Kidney tubule cell (primary cell): Measurements from ENCODE around the gene TUBA8.
"Not testable (repeated sequence)": the region's sequence is repeated elsewhere in the genome, so short reads cannot be mapped to it uniquely, and the experiment has no call there.

Experiments
- DNase-seq: peaks from one replicate; pipeline ENCODE4 v3.0.0-alpha.2; 2018; ENCODE audit warnings: low spot score

Gene TUBA8

GRCh38 chr22:18130699-18131429 lies 20.3 kb downstream of the TUBA8 start:
- no peak for DNase-seq

GRCh38 chr22:18133452-18133851 lies 22.8 kb downstream of the TUBA8 start:
- no peak for DNase-seq

- DNase-seq: no peak
Measured at GRCh38 chr22:18136563-18137320, 26.1 kb downstream of the TUBA8 start.

GRCh38 chr22:18141004-18141403 lies 30.4 kb downstream of the TUBA8 start:
- DNase-seq: not testable (repeated sequence)

- DNase-seq: no peak
Measured at GRCh38 chr22:18144105-18144504, 33.5 kb downstream of the TUBA8 start.

- no peak for DNase-seq
Measured at GRCh38 chr22:18145676-18146388, 35.2 kb downstream of the TUBA8 start.

- DNase-seq: no peak
Measured at GRCh38 chr22:18146389-18146753, 35.8 kb downstream of the TUBA8 start.

GRCh38 chr22:18147791-18148190 lies 37.2 kb downstream of the TUBA8 start:
- no peak for DNase-seq

GRCh38 chr22:18148293-18148965 lies 37.8 kb downstream of the TUBA8 start:
- DNase-seq: no peak

- no peak for DNase-seq
Measured at GRCh38 chr22:18152519-18152918, 41.9 kb downstream of the TUBA8 start.

- no peak for DNase-seq
Measured at GRCh38 chr22:18154821-18155390, 44.3 kb downstream of the TUBA8 start.

GRCh38 chr22:18155546-18155945 lies 44.9 kb downstream of the TUBA8 start:
- DNase-seq: not testable (repeated sequence)

GRCh38 chr22:18156878-18157713 lies 46.5 kb downstream of the TUBA8 start:
- peak; percentile 72 for DNase-seq

- no peak for DNase-seq
Measured at GRCh38 chr22:18157714-18158028, 47.1 kb downstream of the TUBA8 start.

GRCh38 chr22:18160641-18161040 lies 50.0 kb downstream of the TUBA8 start:
- not testable (repeated sequence) for DNase-seq

GRCh38 chr22:18163843-18164242 lies 53.2 kb downstream of the TUBA8 start:
- DNase-seq: not testable (repeated sequence)

- peak; percentile 25 for DNase-seq
Measured at GRCh38 chr22:18164584-18164983, 54.0 kb downstream of the TUBA8 start.

- DNase-seq: not testable (repeated sequence)
Measured at GRCh38 chr22:18165356-18165755, 54.7 kb downstream of the TUBA8 start.

- not testable (repeated sequence) for DNase-seq
Measured at GRCh38 chr22:18170284-18170683, 59.7 kb downstream of the TUBA8 start.

- not testable (repeated sequence) for DNase-seq
Measured at GRCh38 chr22:18172203-18172602, 61.6 kb downstream of the TUBA8 start.

GRCh38 chr22:18172776-18173175 lies 62.2 kb downstream of the TUBA8 start:
- not testable (repeated sequence) for DNase-seq
